Endothelial cell of umbilical vein (primary cell): ENCODE measurements around the gene SOX18. TPM values are rescaled to one million over a fixed set of nuclear protein-coding genes. Genes with fewer than 3 reads are reported as not detected.

ENCODE experiments used
- BruUV-seq: library from RNA; stranded (reverse); fragments of 400-500 nt; replicated peaks from 2 replicates; lab custom pipeline; 2021; lab: Mats Ljungman, UMichigan
- CTCF ChIA-PET: fragments of 300-600, 350-600 bp; sonication (Branson Sonifier 250); formaldehyde crosslinking; loops from one replicate; lab custom pipeline; 2021; ENCODE audit warnings: antibody characterized with exemption, inconsistent platforms; lab: Charles Lee
- POLR2A ChIA-PET: fragments of 300-600, 350-600 bp; sonication (Branson Sonifier 250); formaldehyde crosslinking; loops from one replicate; lab custom pipeline; 2021; ENCODE audit warnings: antibody characterized with exemption, inconsistent platforms; lab: Charles Lee
- DNase-seq: peaks from one replicate; pipeline ENCODE4 v3.0.0-alpha.2; 2011; ENCODE audit warnings: low read depth, low spot score
- FAIRE-seq: peaks from 2 replicates; lab custom pipeline; 2011; peaks lifted over from hg19 to GRCh38; lab: Jason Lieb, UNC
- H2AFZ ChIP-seq: 2 replicates; pipeline ENCODE4 v1.6.0; 2012; ENCODE audit warnings: low read depth, low read length, control low read depth, inconsistent platforms
- H3K27ac ChIP-seq: 2 replicates; pipeline ENCODE4 v1.5.1; 2011; ENCODE audit warnings: low read depth, mild to moderate bottlenecking, control low read depth, low read length, moderate library complexity; ENCODE audit not compliant: insufficient read depth
- H3K27me3 ChIP-seq, 2 experiments: 2 replicates each; pipeline versions ENCODE4 v1.6.0 to v1.6.1; 2011; ENCODE audit warnings: low read length in 2 of 2, mixed read lengths in 1 of 2; ENCODE audit not compliant: control insufficient read depth in 2 of 2, insufficient read depth in 2 of 2
- H3K36me3 ChIP-seq, 2 experiments: 2 replicates in 1 of 2; 3 replicates in 1 of 2; pipeline ENCODE4 v1.5.1; 2011; ENCODE audit warnings: low read length in 2 of 2, mild to moderate bottlenecking in 1 of 2, moderate library complexity in 1 of 2; ENCODE audit not compliant: control insufficient read depth in 2 of 2, insufficient read depth in 2 of 2; ENCODE audit errors: extremely low read depth in 1 of 2
- H3K4me1 ChIP-seq: 3 replicates; pipeline ENCODE4 v1.5.1; 2011; ENCODE audit warnings: mild to moderate bottlenecking, low read length; ENCODE audit not compliant: control insufficient read depth, insufficient read depth; ENCODE audit errors: extremely low read depth
- H3K4me2 ChIP-seq: 2 replicates; pipeline ENCODE4 v1.6.1; 2011; ENCODE audit warnings: low read length, control low read depth, mixed read lengths; ENCODE audit not compliant: insufficient read depth
- H3K4me3 ChIP-seq, 3 experiments: fragments of 200-600 bp in 1 of 3; sonication (generic), shearing (Covaris generic) in 1 of 3; replicated peaks in 1 of 3; 2 replicates each; pipeline ENCODE4 v1.5.1; 2011 to 2016; ENCODE audit warnings: control low read depth in 3 of 3, low read length in 3 of 3, mild to moderate bottlenecking in 2 of 3, inconsistent platforms in 1 of 3, low read depth in 1 of 3, moderate library complexity in 1 of 3; ENCODE audit not compliant: insufficient read depth in 1 of 3
- H3K79me2 ChIP-seq: 2 replicates; pipeline ENCODE4 v1.6.0; 2012; ENCODE audit warnings: low read length, inconsistent platforms; ENCODE audit not compliant: control insufficient read depth, insufficient read depth
- H3K9ac ChIP-seq: replicated peaks from 2 replicates; pipeline ENCODE3; 2011; ENCODE audit warnings: low read length, control low read depth; ENCODE audit not compliant: insufficient read depth; ENCODE audit errors: extremely low read depth
- H3K9me1 ChIP-seq: replicated peaks from 3 replicates; pipeline ENCODE4 v1.6.0; 2011; ENCODE audit warnings: mild to moderate bottlenecking, low read length; ENCODE audit not compliant: control insufficient read depth, insufficient read depth; ENCODE audit errors: extremely low read depth
- H3K9me3 ChIP-seq: replicated peaks from 2 replicates; pipeline ENCODE4 v1.5.1; 2012; ENCODE audit warnings: low read length, inconsistent platforms; ENCODE audit not compliant: control insufficient read depth, insufficient read depth
- H4K20me1 ChIP-seq: replicated peaks from 2 replicates; pipeline ENCODE3; 2011; ENCODE audit warnings: mild to moderate bottlenecking, low read length; ENCODE audit not compliant: control insufficient read depth, insufficient read depth; ENCODE audit errors: extremely low read depth
- CTCF ChIP-seq, 2 donors: IDR thresholded peaks; 1 replicate in 1 of 2; 2 replicates in 1 of 2; pipeline ENCODE4 v1.5.1; 2011; ENCODE audit warnings: low read length in 2 of 2, mild to moderate bottlenecking in 2 of 2, moderate library complexity in 2 of 2, control low read depth in 1 of 2, inconsistent platforms in 1 of 2, low read depth in 1 of 2; ENCODE audit not compliant: insufficient read depth in 1 of 2; ENCODE audit errors: extremely low read depth in 1 of 2
- EZH2 ChIP-seq: IDR thresholded peaks from 2 replicates; pipeline ENCODE4 v1.6.1; 2012; ENCODE audit warnings: borderline replicate concordance, low read depth, mild to moderate bottlenecking, moderate library complexity, low read length, inconsistent platforms; ENCODE audit not compliant: severe bottlenecking
- FOS ChIP-seq: IDR thresholded peaks from 2 replicates; pipeline ENCODE4 v1.6.1; 2011; ENCODE audit warnings: mild to moderate bottlenecking, low read length, moderate library complexity, borderline replicate concordance; ENCODE audit not compliant: insufficient read depth
- GATA2 ChIP-seq: IDR thresholded peaks from 2 replicates; pipeline ENCODE4 v1.7.0; 2011; ENCODE audit warnings: low read depth, mild to moderate bottlenecking, moderate library complexity, mixed read lengths, low read length; ENCODE audit not compliant: insufficient read length, insufficient read depth
- JUN ChIP-seq: IDR thresholded peaks from 2 replicates; pipeline ENCODE4 v1.6.1; 2011; ENCODE audit warnings: borderline replicate concordance, low read depth; ENCODE audit not compliant: insufficient read length, insufficient read depth
- MAX ChIP-seq: IDR thresholded peaks from 2 replicates; pipeline ENCODE4 v1.6.1; 2011; ENCODE audit not compliant: insufficient read depth, insufficient read length
- MYC ChIP-seq: IDR thresholded peaks from one replicate; pipeline ENCODE4 v1.6.1; 2011; ENCODE audit warnings: mild to moderate bottlenecking, low read depth, low read length
- POLR2A ChIP-seq: IDR thresholded peaks from 2 replicates; pipeline ENCODE4 v1.6.1; 2012; ENCODE audit warnings: low read depth, mild to moderate bottlenecking, control low read depth, low read length
- POLR2AphosphoS5 ChIP-seq: IDR thresholded peaks from 2 replicates; pipeline ENCODE4 v1.6.1; 2012; ENCODE audit warnings: low read depth, mild to moderate bottlenecking, control low read depth, low read length, moderate library complexity; ENCODE audit not compliant: insufficient read depth
- dilution Hi-C: fragments of 300-500 bp; cut with MboI; formaldehyde crosslinking; loops from one replicate; pipeline ENCODE4 v1.15.0; 2019; ENCODE audit warnings: low sequenced_read_pairs; ENCODE audit not compliant: extremely low pct_ligation_motif_present
- intact Hi-C: fragments of 100-400 bp; cut with micrococcal nuclease; formaldehyde crosslinking; loops from one replicate; pipeline ENCODE4 v1.10.0; 2022
- polyA plus RNA-seq, 4 experiments: library from polyadenylated mRNA; depleted of rRNA in 3 of 4; stranded (reverse) in 3 of 4; unstranded in 1 of 4; fragments of >200 nt; gene quantifications; 2 replicates each; pipeline versions ENCODE4 v1.2.1 to v1.2.3, GENCODE V29; 2011 to 2012; ENCODE audit warnings: missing spikeins in 1 of 4
- total RNA-seq: library from RNA; stranded (reverse); gene quantifications from 2 replicates; pipeline ENCODE4 v1.2.3, GENCODE V29; 2021

Gene SOX18
- total and polyA plus RNA-seq, 2 donors (not counting 3 experiments of a cell fraction or from before 2014, with no cell fraction given), result 20.9 to 175 TPM

- no peaks in the 10 kb centered on the region for H4K20me1 ChIP-seq
- no peaks in the 10 kb centered on the region for H3K36me3 ChIP-seq
- dilution Hi-C loops, result no loop called here
- peaks cover 2% of the 10 kb centered on the region in 2 experiments for H3K27me3 ChIP-seq
- POLR2A ChIA-PET, result no interaction called here
- H3K4me3 ChIP-seq, result no peak overlapping the region
- H3K9me3 ChIP-seq, result no peaks in the 10 kb centered on the region
- no peaks in the 10 kb centered on the region for H3K4me1 ChIP-seq
- FAIRE-seq, result no peak
- intact Hi-C loops, result no loop called here
- no peak for DNase-seq
- H2AFZ ChIP-seq, result no peak overlapping the region
- BruUV-seq, result no TSS peak
- no peaks in the 10 kb centered on the region for H3K79me2 ChIP-seq
- TF ChIP-seq POLR2AphosphoS5, result no peak
- TF ChIP-seq CTCF (IDR thresholded peaks at IDR 0.05; ENCODE audit: extremely low read depth in 1 of 2, insufficient read depth in 1 of 2, low read depth in 1 of 2, low read length in 2 of 2), result no peak
- TF ChIP-seq EZH2, result no peak
- TF ChIP-seq MAX, result no peak
- no peak overlapping the region for H3K9ac ChIP-seq
- no peaks in the 10 kb centered on the region for H3K9me1 ChIP-seq
- no peak overlapping the region for H3K27ac ChIP-seq
- no peak overlapping the region for H3K4me2 ChIP-seq
- CTCF ChIA-PET, result interaction anchor here (2.3 to 3.2 kb wide), 2 partner anchors 8 to 10 kb away, joined by 7 to 11 read pairs; partner anchors contain the start of gene LKAAEAR1
Observed at GRCh38 chr20:64091770-64092169, 42.3 kb upstream of the SOX18 start.

- BruUV-seq, result no TSS peak
Observed at GRCh38 chr20:64091340-64091739, 41.9 kb upstream of the SOX18 start.

More at GRCh38 chr20:64091340-64091739, 41.9 kb upstream of the SOX18 start:
- intact Hi-C loops (no loop called here), dilution Hi-C loops (no loop called here)
- Histone ChIP-seq H3K9ac (no peak overlapping the region), H3K36me3 (no peaks in the 10 kb centered on the region), H3K9me3 (no peaks in the 10 kb centered on the region), H3K27me3 (peaks cover 3 to 6% of the 10 kb centered on the region in 2 experiments), H3K4me1 (no peaks in the 10 kb centered on the region), H3K27ac (no peak overlapping the region), H3K4me2 (no peak overlapping the region), H3K79me2 (no peaks in the 10 kb centered on the region), H3K9me1 (no peaks in the 10 kb centered on the region), H2AFZ (no peak overlapping the region), H4K20me1 (no peaks in the 10 kb centered on the region), H3K4me3 (no peak overlapping the region)
- FAIRE-seq (no peak), DNase-seq (no peak)
- POLR2A ChIA-PET, result no interaction called here
- no peak for TF ChIP-seq CTCF (IDR thresholded peaks at IDR 0.05; ENCODE audit: extremely low read depth in 1 of 2, insufficient read depth in 1 of 2, low read depth in 1 of 2, low read length in 2 of 2)
- TF ChIP-seq POLR2AphosphoS5, result no peak
- TF ChIP-seq JUN, result no peak
- no peak for TF ChIP-seq MYC
- no peak for TF ChIP-seq FOS
- TF ChIP-seq MAX, result no peak
- TF ChIP-seq GATA2, result no peak
- TF ChIP-seq POLR2A, result no peak
- no peak for TF ChIP-seq EZH2
- CTCF ChIA-PET, result interaction anchor here (2.3 to 3.2 kb wide), 2 partner anchors 8 to 11 kb away, joined by 7 to 11 read pairs; partner anchors contain the start of gene LKAAEAR1
